H1 (cell line): Measurements from ENCODE around the gene MYBL2. TPM values are rescaled to one million over a fixed set of nuclear protein-coding genes. Genes with fewer than 3 reads are reported as not detected.

Experiments
- CTCF ChIA-PET: fragments of 300-600 bp; sonication (Branson Sonifier 250); formaldehyde crosslinking; loops from one replicate; lab custom pipeline; 2021; ENCODE audit not compliant: partially characterized antibody; lab: Charles Lee
- POLR2A ChIA-PET: fragments of 300-600 bp; sonication (Branson Sonifier 250); formaldehyde crosslinking; loops from one replicate; lab custom pipeline; 2021; ENCODE audit warnings: inconsistent platforms; ENCODE audit not compliant: partially characterized antibody; lab: Charles Lee
- DNase-seq, 2 experiments: peaks; one replicate each; pipeline versions ENCODE4 v3.0.0 to v3.0.0-alpha.2; 2010 to 2022; ENCODE audit warnings: low spot score in 2 of 2, low read depth in 1 of 2, mixed read lengths in 1 of 2
- FAIRE-seq: peaks from 2 replicates; lab custom pipeline; 2011; peaks lifted over from hg19 to GRCh38; lab: Jason Lieb, UNC
- H2AFZ ChIP-seq: 2 replicates; pipeline ENCODE4 v1.8.1; 2012; ENCODE audit warnings: low read length, inconsistent platforms
- H2AK5ac ChIP-seq: 2 replicates; pipeline ENCODE4 v1.6.1; 2013; ENCODE audit warnings: low read depth, low read length
- H2BK120ac ChIP-seq: replicated peaks from 2 replicates; pipeline ENCODE3; 2013; ENCODE audit warnings: low read depth, low read length, inconsistent platforms
- H2BK12ac ChIP-seq: 2 replicates; pipeline ENCODE4 v1.6.1; 2013; ENCODE audit warnings: low read depth, low read length
- H2BK15ac ChIP-seq: 2 replicates; pipeline ENCODE4 v1.6.1; 2013; ENCODE audit warnings: low read length
- H2BK20ac ChIP-seq: 2 replicates; pipeline ENCODE4 v1.6.1; 2013; ENCODE audit warnings: low read length
- H2BK5ac ChIP-seq: 2 replicates; pipeline ENCODE4 v1.6.1; 2013; ENCODE audit warnings: low read depth, low read length
- H3K14ac ChIP-seq: 2 replicates; pipeline ENCODE4 v1.6.1; 2013; ENCODE audit warnings: inconsistent platforms; ENCODE audit not compliant: insufficient read length
- H3K18ac ChIP-seq: 2 replicates; pipeline ENCODE4 v1.6.1; 2013; ENCODE audit warnings: low read length; ENCODE audit errors: extremely low read depth
- H3K23ac ChIP-seq: 2 replicates; pipeline ENCODE4 v1.6.1; 2013; ENCODE audit warnings: inconsistent platforms; ENCODE audit not compliant: insufficient read length
- H3K23me2 ChIP-seq: 2 replicates; pipeline ENCODE4 v1.6.1; 2013; ENCODE audit warnings: low read depth, low read length
- H3K27ac ChIP-seq: 2 replicates; pipeline ENCODE4 v1.6.1; 2011; ENCODE audit warnings: low read depth, low read length, inconsistent platforms
- H3K27me3 ChIP-seq, 4 experiments: replicated peaks in 1 of 4; 1 replicate in 1 of 4; 2 replicates in 3 of 4; pipeline versions ENCODE4 v1.6.1 to v1.8.1; 2011 to 2013; ENCODE audit warnings: low read length in 3 of 4, mild to moderate bottlenecking in 3 of 4, inconsistent platforms in 2 of 4, mixed read lengths in 2 of 4, moderate library complexity in 1 of 4; ENCODE audit not compliant: control insufficient read depth in 3 of 4, insufficient read depth in 3 of 4; ENCODE audit errors: extremely low read depth in 1 of 4
- H3K36me3 ChIP-seq, 4 experiments: 2 replicates each; pipeline versions ENCODE4 v1.6.1 to v1.8.1; 2011 to 2013; ENCODE audit warnings: mild to moderate bottlenecking in 4 of 4, low read length in 3 of 4, moderate library complexity in 2 of 4, control low read depth in 1 of 4, inconsistent platforms in 1 of 4; ENCODE audit not compliant: insufficient read depth in 4 of 4, control insufficient read depth in 2 of 4
- H3K4ac ChIP-seq: replicated peaks from 2 replicates; pipeline ENCODE3; 2013; ENCODE audit warnings: low read length, low read depth, mixed read lengths, inconsistent platforms; ENCODE audit not compliant: insufficient read length
- H3K4me1 ChIP-seq, 4 experiments: replicated peaks in 1 of 4; 1 replicate in 1 of 4; 2 replicates in 3 of 4; pipeline versions ENCODE4 v1.6.1 to v1.8.1; 2011 to 2013; ENCODE audit warnings: low read length in 3 of 4, inconsistent platforms in 2 of 4, mixed read lengths in 1 of 4; ENCODE audit not compliant: insufficient read depth in 4 of 4, control insufficient read depth in 3 of 4
- H3K4me2 ChIP-seq, 2 experiments: 2 replicates each; pipeline versions ENCODE4 v1.6.1 to v1.8.1; 2011 to 2013; ENCODE audit warnings: low read depth in 2 of 2, low read length in 2 of 2, control low read depth in 1 of 2, inconsistent platforms in 1 of 2, mild to moderate bottlenecking in 1 of 2; ENCODE audit not compliant: insufficient read depth in 1 of 2
- H3K4me3 ChIP-seq, 4 experiments: fragments of 200-600, 300-600 bp in 1 of 4; sonication (generic), shearing (Covaris generic), sonication (Bioruptor Twin) in 1 of 4; 2 replicates each; pipeline versions ENCODE4 v1.5.1 to v1.8.1; 2011 to 2016; ENCODE audit warnings: low read length in 4 of 4, low read depth in 3 of 4, control low read depth in 2 of 4, inconsistent platforms in 2 of 4, mild to moderate bottlenecking in 2 of 4, mixed read lengths in 1 of 4, moderate library complexity in 1 of 4; ENCODE audit not compliant: insufficient read depth in 2 of 4; ENCODE audit errors: extremely low read depth in 1 of 4
- H3K56ac ChIP-seq: replicated peaks from 2 replicates; pipeline ENCODE3; 2013; ENCODE audit warnings: low read depth, mild to moderate bottlenecking, mixed read lengths, low read length, inconsistent platforms; ENCODE audit not compliant: insufficient read length
- H3K79me1 ChIP-seq: 2 replicates; pipeline ENCODE4 v1.6.1; 2013; ENCODE audit warnings: low read depth, low read length, control low read depth
- H3K79me2 ChIP-seq, 2 experiments: 2 replicates each; pipeline versions ENCODE4 v1.6.1 to v1.8.1; 2012 to 2013; ENCODE audit warnings: low read length in 2 of 2, mild to moderate bottlenecking in 2 of 2, inconsistent platforms in 1 of 2; ENCODE audit not compliant: insufficient read depth in 2 of 2, control insufficient read depth in 1 of 2
- H3K9ac ChIP-seq, 4 experiments: replicated peaks in 1 of 4; 1 replicate in 1 of 4; 2 replicates in 3 of 4; pipeline versions ENCODE4 v1.6.1 to v1.8.1; 2011 to 2013; ENCODE audit warnings: low read depth in 3 of 4, low read length in 3 of 4, control low read depth in 2 of 4, mild to moderate bottlenecking in 2 of 4, moderate library complexity in 2 of 4, inconsistent platforms in 1 of 4; ENCODE audit errors: extremely low read depth in 1 of 4
- H3K9me3 ChIP-seq, 2 experiments: 2 replicates each; pipeline versions ENCODE4 v1.6.1 to v1.8.1; 2012 to 2013; ENCODE audit warnings: mild to moderate bottlenecking in 2 of 2, moderate library complexity in 2 of 2, control low read depth in 1 of 2, inconsistent platforms in 1 of 2, low read depth in 1 of 2, low read length in 1 of 2, mixed read lengths in 1 of 2; ENCODE audit not compliant: insufficient read depth in 2 of 2
- H4K20me1 ChIP-seq, 2 experiments: replicated peaks in 1 of 2; 2 replicates each; pipeline versions ENCODE3 to v1.8.1; 2011 to 2013; ENCODE audit warnings: inconsistent platforms in 2 of 2, low read length in 2 of 2, mild to moderate bottlenecking in 1 of 2; ENCODE audit not compliant: insufficient read depth in 2 of 2, control insufficient read depth in 1 of 2
- H4K5ac ChIP-seq: 2 replicates; pipeline ENCODE4 v1.6.1; 2013; ENCODE audit warnings: low read length, low read depth, mixed read lengths, inconsistent platforms; ENCODE audit not compliant: insufficient read length
- H4K8ac ChIP-seq: 2 replicates; pipeline ENCODE4 v1.8.0; 2013; ENCODE audit warnings: mild to moderate bottlenecking, moderate library complexity, low read length, inconsistent platforms; ENCODE audit not compliant: insufficient read depth; ENCODE audit errors: extremely low read depth
- H4K91ac ChIP-seq: replicated peaks from 2 replicates; pipeline ENCODE3; 2013; ENCODE audit warnings: low read length, mixed read lengths, inconsistent platforms; ENCODE audit not compliant: insufficient read length
- SP4 ChIP-seq: IDR thresholded peaks from 2 replicates; pipeline ENCODE4 v1.6.1; 2012; ENCODE audit warnings: low read length, inconsistent platforms
- WGBS, 2 experiments: shearing (Covaris generic) in 1 of 2; methylation state at CpG; one replicate each; pipeline versions ENCODE4 v1.1.6 to v1.1.7; 2013 to 2015; ENCODE audit warnings: low lambda C conversion rate in 2 of 2, mixed read lengths in 2 of 2, inconsistent platforms in 1 of 2, low coverage in 1 of 2, missing lambda C conversion rate in 1 of 2; ENCODE audit not compliant: insufficient replicate concordance in 2 of 2, insufficient coverage in 1 of 2, insufficient read length in 1 of 2; ENCODE audit errors: extremely low coverage in 1 of 2, missing lambda C conversion rate in 1 of 2; 5-methylcytosine and 5-hydroxymethylcytosine counted together
- polyA plus RNA-seq, 7 experiments: library from polyadenylated mRNA; depleted of rRNA in 3 of 7; stranded (reverse) in 5 of 7; unstranded in 2 of 7; fragments of >200 nt in 5 of 7; fragments of 200-250 nt in 2 of 7; gene quantifications; 1 replicate in 5 of 7; 2 replicates in 1 of 7; 4 replicates in 1 of 7; pipeline versions ENCODE4 v1.2.1 to v1.2.3, GENCODE V29; 2011 to 2013; ENCODE audit warnings: missing spikeins in 2 of 7, mixed read lengths in 2 of 7
- total RNA-seq: library from RNA; stranded (reverse); fragmentation: NEBNext Ultra II Directional; extraction: Animal tissue kit (Norgen Biotek cat#: 25700); gene quantifications from 2 replicates; pipeline ENCODE4 v1.2.1, GENCODE V29; 2021

Gene MYBL2
- total and polyA plus RNA-seq, 2 of the 8 experiments (the other 6 are each of a cell fraction or from before 2014, with no cell fraction given): 75.3 to 207 TPM

- Histone ChIP-seq H3K9ac (no peak overlapping the region), H3K79me2 (no peaks in the 10 kb centered on the region), H4K8ac (no peak overlapping the region), H3K56ac (no peak overlapping the region), H3K4me1 (no peaks in the 10 kb centered on the region), H2AK5ac (no peak overlapping the region), H3K18ac (no peak overlapping the region), H3K4ac (no peak overlapping the region), H3K27ac (no peak overlapping the region), H3K14ac (no peak overlapping the region), H4K20me1 (no peaks in the 10 kb centered on the region), H2BK5ac (no peak overlapping the region), H2AFZ (no peak overlapping the region), H3K36me3 (peaks cover 4 to 19% (median 10%) of the 10 kb centered on the region in 4 experiments; a peak in 6 of 8 replicates), H2BK12ac (no peak overlapping the region), H2BK15ac (no peak overlapping the region), H3K23me2 (no peaks in the 10 kb centered on the region), H3K4me3 (no peak overlapping the region), H3K9me3 (no peaks in the 10 kb centered on the region), H3K4me2 (no peak overlapping the region), H2BK20ac (no peak overlapping the region), H2BK120ac (no peak overlapping the region), H3K27me3 (no peaks in the 10 kb centered on the region), H4K5ac (no peak overlapping the region), H3K79me1 (no peaks in the 10 kb centered on the region), H4K91ac (no peak overlapping the region), H3K23ac (no peak overlapping the region)
- DNase-seq: no peak
- POLR2A ChIA-PET: no interaction called here
- TF ChIP-seq SP4: no peak
- FAIRE-seq: no peak
- whole genome bisulfite sequencing, 2 experiments: 90% methylated on average over 4 of the region's 4 CpGs; no CpG with 5 or more reads in 1 of the 2 experiments
- CTCF ChIA-PET: no interaction called here
Measured at GRCh38 chr20:43642548-43642947, 24.4 kb upstream of the MYBL2 start.
